Measurements from ENCODE around the gene IFNW1. TPM values are rescaled to one million over a fixed set of nuclear protein-coding genes. Genes with fewer than 3 reads are reported as not detected.

Gene IFNW1
- total and polyA plus RNA-seq, 2 of the 13 experiments (the other 11 are each of a cell fraction or from before 2014, with no cell fraction given): not detected

GRCh38 chr9:21102305-21102704 lies 39.3 kb downstream of the IFNW1 start (continued):
- no peak for TF ChIP-seq IRF9 (CRISPR knock-in tag; IDR thresholded peaks at IDR 0.05; ENCODE audit: borderline replicate concordance)
- TF ChIP-seq HNRNPL (IDR thresholded peaks at IDR 0.05; ENCODE audit: low read depth, low read length): no peak
- TF ChIP-seq MXD4 (CRISPR knock-in tag; IDR thresholded peaks at IDR 0.05): no peak
- TF ChIP-seq ZNF552 (CRISPR knock-in tag; IDR thresholded peaks at IDR 0.05; ENCODE audit: borderline replicate concordance): no peak
- no peak for TF ChIP-seq SIX1 (CRISPR knock-in tag; IDR thresholded peaks at IDR 0.05; ENCODE audit: borderline replicate concordance)
- no peak for TF ChIP-seq SIN3B (IDR thresholded peaks at IDR 0.05; ENCODE audit: low read length)

GRCh38 chr9:21097817-21098216 lies 43.8 kb downstream of the IFNW1 start:
- in situ Hi-C loops (cut with HindIII; ENCODE audit: extremely low pct_ligation_motif_present, low pct_unique_long_range_greater_than_20kb) (no loop called here), intact Hi-C loops (cut with micrococcal nuclease; ENCODE audit: unreplicated experiment) (no loop called here)
- no peak for DNase-seq (ENCODE audit: low spot score)
- Histone ChIP-seq H3K9me3 (ENCODE audit: low read length) (no peaks in the 10 kb centered on the region), H3K4me3 (replicated peaks in 1 of 3; ENCODE audit: insufficient read depth in 1 of 3, low read depth in 2 of 3, low read length in 3 of 3) (no peak overlapping the region), H3K27ac (ENCODE audit: extremely low read length, insufficient read depth, low read length) (no peak overlapping the region), H4K20me1 (ENCODE audit: insufficient read depth, low read length) (no peaks in the 10 kb centered on the region), H3K9ac (ENCODE audit: insufficient read depth, low read depth, low read length) (no peak overlapping the region), H3K79me2 (ENCODE audit: insufficient read depth, low read length) (no peaks in the 10 kb centered on the region), H3K27me3 (ENCODE audit: control insufficient read depth in 1 of 2, insufficient read depth in 2 of 2, low read length in 2 of 2) (no peaks in the 10 kb centered on the region), H3K4me1 (ENCODE audit: insufficient read depth, low read length) (no peaks in the 10 kb centered on the region), H3K4me2 (ENCODE audit: low read depth, low read length) (no peak overlapping the region), H2AFZ (ENCODE audit: low read length) (no peak overlapping the region), H3K36me3 (replicated peaks in 1 of 2; ENCODE audit: control insufficient read depth in 1 of 2, insufficient read depth in 2 of 2, low read length in 2 of 2) (no peaks in the 10 kb centered on the region)
- BruUV-seq (replicated peaks): no TSS peak
- ChIA-PET CTCF (ENCODE audit: low intra/inter-chr PET ratio, low total read pairs) (no interaction called here), POLR2A (no interaction called here)
- WGBS (ENCODE audit: low lambda C conversion rate): 41% methylated on average over 2 of the region's 2 CpGs
- no peak for FAIRE-seq
- no peak for ATAC-seq
- TF ChIP-seq ZMYM2 (CRISPR knock-in tag; IDR thresholded peaks at IDR 0.05) (no peak), ZFP91 (CRISPR knock-in tag; IDR thresholded peaks at IDR 0.05; ENCODE audit: borderline replicate concordance) (no peak), ZNF768 (CRISPR knock-in tag; IDR thresholded peaks at IDR 0.05) (no peak), SOX5 (CRISPR knock-in tag; IDR thresholded peaks at IDR 0.05; ENCODE audit: borderline replicate concordance) (no peak), HMGA1 (CRISPR knock-in tag; conservative IDR thresholded peaks at IDR 0.05) (no peak), ZNF136 (CRISPR knock-in tag; IDR thresholded peaks at IDR 0.05; ENCODE audit: low read depth) (no peak), ZNF30 (CRISPR knock-in tag; IDR thresholded peaks at IDR 0.05) (no peak), ZNF275 (CRISPR knock-in tag; IDR thresholded peaks at IDR 0.05; ENCODE audit: borderline replicate concordance) (no peak), DNMT3B (CRISPR knock-in tag; conservative IDR thresholded peaks at IDR 0.05) (no peak), ZNF703 (CRISPR knock-in tag; IDR thresholded peaks at IDR 0.05; ENCODE audit: borderline replicate concordance) (no peak), MEF2D (CRISPR knock-in tag; IDR thresholded peaks at IDR 0.05) (no peak), ZFX (CRISPR knock-in tag; IDR thresholded peaks at IDR 0.05; ENCODE audit: low read depth) (no peak)

Data from HepG2 (cell line).